ENCODE data around the gene GALNT13. TPM values are rescaled to one million over a fixed set of nuclear protein-coding genes. Genes with fewer than 3 reads are reported as not detected.

GALNT13 gene
- total RNA-seq, 2 experiments from 2014 or later = not detected

GRCh38 chr2:154067124-154067523 is 195.4 kb downstream of the GALNT13 start:
- H3K4me3 ChIP-seq (ENCODE audit: low read depth, low read length, poor library complexity, severe bottlenecking) = no peak overlapping the region
- no peaks in the 10 kb centered on the region for H3K79me2 ChIP-seq (ENCODE audit: insufficient read depth, low read depth, low read length)
- POLR2A ChIA-PET = no interaction called here
- BruUV-seq (replicated peaks) = no TSS peak
- CTCF ChIA-PET (ENCODE audit: unreplicated experiment) = no interaction called here
- DNase-seq (ENCODE audit: low spot score) = no peak
- no peaks in the 10 kb centered on the region for H3K9me3 ChIP-seq (ENCODE audit: low read length)
- H4K20me1 ChIP-seq (ENCODE audit: insufficient read depth, low read length) = no peaks in the 10 kb centered on the region
- H3K36me3 ChIP-seq (ENCODE audit: insufficient read depth, low read length) = no peaks in the 10 kb centered on the region
- intact Hi-C loops (cut with micrococcal nuclease; ENCODE audit: unreplicated experiment) = no loop called here
- TF ChIP-seq CTCF (conservative IDR thresholded peaks at IDR 0.05; ENCODE audit: low read length) (no peak), EZH2phosphoT487 (IDR thresholded peaks at IDR 0.05; ENCODE audit: borderline replicate concordance, low read depth, low read length) (no peak)
- no peaks in the 10 kb centered on the region for H3K4me1 ChIP-seq (ENCODE audit: insufficient read depth, low read length, poor library complexity, severe bottlenecking)
- no peak overlapping the region for H3K27ac ChIP-seq (ENCODE audit: low read depth, low read length, poor library complexity, severe bottlenecking)
- H3K4me2 ChIP-seq (ENCODE audit: low read length) = no peak overlapping the region
- H2AFZ ChIP-seq (ENCODE audit: low read length) = no peak overlapping the region
- no peaks in the 10 kb centered on the region for H3K9me2 ChIP-seq (ENCODE audit: insufficient read depth, low read length)

GRCh38 chr2:154078926-154079325 is 207.2 kb downstream of the GALNT13 start:
- no peak overlapping the region for H3K4me2 ChIP-seq (ENCODE audit: low read length)
- intact Hi-C loops (cut with micrococcal nuclease; ENCODE audit: unreplicated experiment) = no loop called here
- TF ChIP-seq CTCF (conservative IDR thresholded peaks at IDR 0.05; ENCODE audit: low read length) (no peak), EZH2phosphoT487 (IDR thresholded peaks at IDR 0.05; ENCODE audit: borderline replicate concordance, low read depth, low read length) (no peak)

GRCh38 chr2:154092571-154092970 is 220.8 kb downstream of the GALNT13 start:
- ChIA-PET CTCF (ENCODE audit: unreplicated experiment) (no interaction called here), POLR2A (interaction anchor here (1.0 kb wide), 1 partner anchor 924 kb away, joined by 3 read pairs; no protein-coding TSS in a partner anchor)
- H3K36me3 ChIP-seq (ENCODE audit: insufficient read depth, low read length) = no peaks in the 10 kb centered on the region
- no peak for DNase-seq (ENCODE audit: low spot score)
- H3K4me3 ChIP-seq (ENCODE audit: low read depth, low read length, poor library complexity, severe bottlenecking) = no peak overlapping the region
- H2AFZ ChIP-seq (ENCODE audit: low read length) = no peak overlapping the region
- no peaks in the 10 kb centered on the region for H3K79me2 ChIP-seq (ENCODE audit: insufficient read depth, low read depth, low read length)
- BruUV-seq (replicated peaks) = no TSS peak
- no peaks in the 10 kb centered on the region for H4K20me1 ChIP-seq (ENCODE audit: insufficient read depth, low read length)
- intact Hi-C loops (cut with micrococcal nuclease; ENCODE audit: unreplicated experiment) = no loop called here
- H3K4me2 ChIP-seq (ENCODE audit: low read length) = no peak overlapping the region
- no peak overlapping the region for H3K27ac ChIP-seq (ENCODE audit: low read depth, low read length, poor library complexity, severe bottlenecking)
- no peaks in the 10 kb centered on the region for H3K9me2 ChIP-seq (ENCODE audit: insufficient read depth, low read length)
- TF ChIP-seq EZH2phosphoT487 (IDR thresholded peaks at IDR 0.05; ENCODE audit: borderline replicate concordance, low read depth, low read length) = no peak
- TF ChIP-seq CTCF (conservative IDR thresholded peaks at IDR 0.05; ENCODE audit: low read length) = no peak
- no peaks in the 10 kb centered on the region for H3K9me3 ChIP-seq (ENCODE audit: low read length)
- no peaks in the 10 kb centered on the region for H3K4me1 ChIP-seq (ENCODE audit: insufficient read depth, low read length, poor library complexity, severe bottlenecking)

More at GRCh38 chr2:154078926-154079325, 207.2 kb downstream of the GALNT13 start:
- Histone ChIP-seq H3K4me3 (ENCODE audit: low read depth, low read length, poor library complexity, severe bottlenecking) (no peak overlapping the region), H4K20me1 (ENCODE audit: insufficient read depth, low read length) (no peaks in the 10 kb centered on the region), H3K36me3 (ENCODE audit: insufficient read depth, low read length) (no peaks in the 10 kb centered on the region), H3K27ac (ENCODE audit: low read depth, low read length, poor library complexity, severe bottlenecking) (no peak overlapping the region), H3K9me2 (ENCODE audit: insufficient read depth, low read length) (no peaks in the 10 kb centered on the region), H3K79me2 (ENCODE audit: insufficient read depth, low read depth, low read length) (no peaks in the 10 kb centered on the region), H3K4me1 (ENCODE audit: insufficient read depth, low read length, poor library complexity, severe bottlenecking) (no peaks in the 10 kb centered on the region), H2AFZ (ENCODE audit: low read length) (no peak overlapping the region), H3K9me3 (ENCODE audit: low read length) (no peaks in the 10 kb centered on the region)
- BruUV-seq (replicated peaks) = no TSS peak
- ChIA-PET CTCF (ENCODE audit: unreplicated experiment) (no interaction called here), POLR2A (interaction anchor here (0.5 kb wide), 1 partner anchor 916 kb away, joined by 3 read pairs; no protein-coding TSS in a partner anchor)
- DNase-seq (ENCODE audit: low spot score) = no peak

Data from OCI-LY7 (cell line).